Gastrocnemius medialis (tissue), 4 donors: Measurements from ENCODE around the gene LY9.

ENCODE experiments used
- CTCF ChIP-seq, 5 experiments: fragments of 450-650 bp in 3 of 5; fragments of 200-600 bp in 2 of 5; sonication (generic) in 2 of 5; IDR thresholded peaks in 4 of 5; conservative IDR thresholded peaks in 1 of 5; 1 replicate in 4 of 5; 2 replicates in 1 of 5; pipeline ENCODE4 v1.5.1; 2016 to 2019; ENCODE audit warnings: antibody characterized with exemption in 5 of 5, mild to moderate bottlenecking in 3 of 5, moderate library complexity in 3 of 5
- POLR2A ChIP-seq, 2 donors: fragments of 450-650 bp; IDR thresholded peaks; one replicate each; pipeline ENCODE4 v1.6.1; 2017; ENCODE audit warnings: antibody characterized with exemption in 2 of 2, mild to moderate bottlenecking in 2 of 2, moderate library complexity in 2 of 2

GRCh38 chr1:160819186-160819585 lies 23.2 kb downstream of the LY9 start:
- no peak for TF ChIP-seq CTCF (IDR thresholded peaks at IDR 0.05 in 4 of 5, conservative IDR thresholded peaks at IDR 0.05 in 1 of 5)
- TF ChIP-seq POLR2A (IDR thresholded peaks at IDR 0.05) = no peak
